Natural killer cell treated with Interleukin-12 subunit alpha and Interleukin-12 subunit beta and Interleukin-15 and Interleukin-18, amount 100 ng/mL, for 72 hours (primary cell): ENCODE measurements around the gene AKR1D1. TPM values are rescaled to one million over a fixed set of nuclear protein-coding genes. Genes with fewer than 3 reads are reported as not detected.
"Not testable (repeated sequence)": the region's sequence is repeated elsewhere in the genome, so short reads cannot be mapped to it uniquely, and the experiment has no call there.

Experiments used
- ATAC-seq, 2 donors: fragments of 150-1000 bp; cut with Tn5 transposase in 1 of 2; sonication (Bioruptor Pico), chemical (Tn5 transposase) in 1 of 2; 2 replicates each; pipeline ENCODE4 v1.10.0; 2021
- DNase-seq: peaks from one replicate; pipeline ENCODE4 v3.0.0; 2022; ENCODE audit warnings: low spot score
- H3K27ac Mint-ChIP-seq, 2 donors: 1 replicate in 1 of 2; 2 replicates in 1 of 2; pipeline ENCODE4 v1.8.0; 2022; ENCODE audit warnings: mixed read lengths in 2 of 2, mild to moderate bottlenecking in 1 of 2, moderate library complexity in 1 of 2
- H3K27me3 Mint-ChIP-seq, 2 donors: 1 replicate in 1 of 2; 2 replicates in 1 of 2; pipeline ENCODE4 v1.8.0; 2022; ENCODE audit warnings: mixed read lengths in 2 of 2
- H3K36me3 Mint-ChIP-seq: one replicate; pipeline ENCODE4 v1.8.0; 2022; ENCODE audit warnings: mixed read lengths
- H3K4me1 Mint-ChIP-seq, 2 donors: 1 replicate in 1 of 2; 2 replicates in 1 of 2; pipeline ENCODE4 v1.8.0; 2022; ENCODE audit warnings: low read depth in 2 of 2, mixed read lengths in 2 of 2, mild to moderate bottlenecking in 1 of 2
- H3K4me3 Mint-ChIP-seq: one replicate; pipeline ENCODE4 v1.8.0; 2022; ENCODE audit warnings: mixed read lengths
- H3K9me3 Mint-ChIP-seq: 2 replicates; pipeline ENCODE4 v1.8.0; 2022; ENCODE audit warnings: mixed read lengths
- total RNA-seq, 2 donors: library from RNA; stranded (reverse); gene quantifications; one replicate each; pipeline ENCODE4 v1.2.3, GENCODE V29; 2022

The AKR1D1 gene
- total RNA-seq, 2 donors from 2014 or later = not detected

- Mint-ChIP-seq H3K4me1 (no peaks in the 10 kb centered on the region), H3K9me3 (no peaks in the 10 kb centered on the region), H3K4me3 (no peak overlapping the region), H3K36me3 (no peaks in the 10 kb centered on the region), H3K27ac (no peak overlapping the region), H3K27me3 (peaks cover 2 to 8% of the 10 kb centered on the region in 2 donors)
- DNase-seq (no peak), ATAC-seq (no peak)
Measured at GRCh38 chr7:138116892-138117291, 40.6 kb downstream of the AKR1D1 start.

GRCh38 chr7:138120140-138120827, 44.0 kb downstream of the AKR1D1 start:
- Mint-ChIP-seq H3K36me3 (no peaks in the 10 kb centered on the region), H3K27ac (no peak overlapping the region), H3K4me3 (no peak overlapping the region), H3K9me3 (no peaks in the 10 kb centered on the region), H3K27me3 (peaks cover 2 to 13% of the 10 kb centered on the region in 2 donors), H3K4me1 (no peaks in the 10 kb centered on the region)
- ATAC-seq (no peak), DNase-seq (no peak)

GRCh38 chr7:138122162-138122561, 45.9 kb downstream of the AKR1D1 start:
- peak in 1 of 2 donors; percentile 7 for ATAC-seq
- no peaks in the 10 kb centered on the region for H3K36me3 Mint-ChIP-seq

GRCh38 chr7:138125119-138125518, 48.9 kb downstream of the AKR1D1 start:
- no peaks in the 10 kb centered on the region for H3K4me1 Mint-ChIP-seq
- no peaks in the 10 kb centered on the region for H3K9me3 Mint-ChIP-seq
- DNase-seq = no peak
- H3K27ac Mint-ChIP-seq = no peak overlapping the region
- no peak for ATAC-seq
- H3K27me3 Mint-ChIP-seq = peaks cover 0 to 5% of the 10 kb centered on the region in 2 donors
- no peak overlapping the region for H3K4me3 Mint-ChIP-seq
- H3K36me3 Mint-ChIP-seq = no peaks in the 10 kb centered on the region

More at GRCh38 chr7:138122162-138122561, 45.9 kb downstream of the AKR1D1 start:
- Mint-ChIP-seq H3K27me3 (peaks cover 2 to 5% of the 10 kb centered on the region in 2 donors), H3K27ac (no peak overlapping the region), H3K9me3 (no peaks in the 10 kb centered on the region), H3K4me3 (no peak overlapping the region), H3K4me1 (no peaks in the 10 kb centered on the region)
- DNase-seq = no peak

GRCh38 chr7:138125598-138126111, 49.4 kb downstream of the AKR1D1 start:
- no peak for DNase-seq
- Mint-ChIP-seq H3K27me3 (peaks cover 0 to 5% of the 10 kb centered on the region in 2 donors), H3K4me3 (no peak overlapping the region), H3K9me3 (no peaks in the 10 kb centered on the region), H3K27ac (no peak overlapping the region), H3K4me1 (no peaks in the 10 kb centered on the region), H3K36me3 (no peaks in the 10 kb centered on the region)
- ATAC-seq = no peak

GRCh38 chr7:138126928-138127327, 50.7 kb downstream of the AKR1D1 start:
- H3K4me3 Mint-ChIP-seq = no peak overlapping the region
- no peak overlapping the region for H3K27ac Mint-ChIP-seq
- H3K27me3 Mint-ChIP-seq = peaks cover 0 to 5% of the 10 kb centered on the region in 2 donors
- ATAC-seq (no peak), DNase-seq (no peak)
- no peaks in the 10 kb centered on the region for H3K4me1 Mint-ChIP-seq
- H3K36me3 Mint-ChIP-seq = no peaks in the 10 kb centered on the region
- no peaks in the 10 kb centered on the region for H3K9me3 Mint-ChIP-seq

GRCh38 chr7:138127996-138128395, 51.7 kb downstream of the AKR1D1 start:
- Mint-ChIP-seq H3K4me3 (no peak overlapping the region), H3K36me3 (no peaks in the 10 kb centered on the region), H3K9me3 (no peaks in the 10 kb centered on the region), H3K4me1 (no peaks in the 10 kb centered on the region), H3K27me3 (peaks cover 0 to 10% of the 10 kb centered on the region in 2 donors), H3K27ac (no peak overlapping the region)
- ATAC-seq = no peak
- DNase-seq = no peak

- H3K27me3 Mint-ChIP-seq = peaks cover 0 to 13% of the 10 kb centered on the region in 2 donors
- H3K4me1 Mint-ChIP-seq = no peaks in the 10 kb centered on the region
- H3K4me3 Mint-ChIP-seq = no peak overlapping the region
- ATAC-seq = no peak
- no peak overlapping the region for H3K27ac Mint-ChIP-seq
- H3K36me3 Mint-ChIP-seq = no peaks in the 10 kb centered on the region
- H3K9me3 Mint-ChIP-seq = no peaks in the 10 kb centered on the region
- DNase-seq = no peak
Measured at GRCh38 chr7:138129551-138130165, 53.4 kb downstream of the AKR1D1 start.

- H3K36me3 Mint-ChIP-seq = no peaks in the 10 kb centered on the region
- peaks cover 6 to 25% of the 10 kb centered on the region in 2 donors for H3K27me3 Mint-ChIP-seq
- H3K27ac Mint-ChIP-seq = no peak overlapping the region
- H3K4me3 Mint-ChIP-seq = no peak overlapping the region
- no peaks in the 10 kb centered on the region for H3K9me3 Mint-ChIP-seq
- H3K4me1 Mint-ChIP-seq = no peaks in the 10 kb centered on the region
- no peak for DNase-seq
- no peak for ATAC-seq
Measured at GRCh38 chr7:138137423-138138171, 61.3 kb downstream of the AKR1D1 start.

GRCh38 chr7:138138244-138138643, 62.0 kb downstream of the AKR1D1 start:
- H3K4me3 Mint-ChIP-seq = no peak overlapping the region
- H3K9me3 Mint-ChIP-seq = no peaks in the 10 kb centered on the region
- no peak overlapping the region for H3K27ac Mint-ChIP-seq
- DNase-seq = no peak
- peaks cover 6 to 19% of the 10 kb centered on the region in 2 donors for H3K27me3 Mint-ChIP-seq
- H3K4me1 Mint-ChIP-seq = no peaks in the 10 kb centered on the region
- no peaks in the 10 kb centered on the region for H3K36me3 Mint-ChIP-seq
- no peak for ATAC-seq

- Mint-ChIP-seq H3K27ac (no peak overlapping the region), H3K9me3 (no peaks in the 10 kb centered on the region), H3K36me3 (no peaks in the 10 kb centered on the region), H3K4me1 (peaks cover 0 to 4% of the 10 kb centered on the region in 2 donors), H3K27me3 (peaks cover 6 to 13% of the 10 kb centered on the region in 2 donors), H3K4me3 (no peak overlapping the region)
- ATAC-seq (no peak), DNase-seq (no peak)
Measured at GRCh38 chr7:138142583-138143201, 66.4 kb downstream of the AKR1D1 start.

- no peak for ATAC-seq
- Mint-ChIP-seq H3K4me3 (no peak overlapping the region), H3K36me3 (no peaks in the 10 kb centered on the region), H3K27me3 (peaks cover 4 to 7% of the 10 kb centered on the region in 2 donors), H3K9me3 (no peaks in the 10 kb centered on the region), H3K27ac (no peak overlapping the region), H3K4me1 (peaks cover 0 to 4% of the 10 kb centered on the region in 2 donors)
- DNase-seq = no peak
Measured at GRCh38 chr7:138144958-138145357, 68.7 kb downstream of the AKR1D1 start.

- not testable (repeated sequence) for DNase-seq, H3K9me3 Mint-ChIP-seq, ATAC-seq, H3K4me3 Mint-ChIP-seq, H3K27ac Mint-ChIP-seq, H3K27me3 Mint-ChIP-seq, H3K4me1 Mint-ChIP-seq, H3K36me3 Mint-ChIP-seq
Measured at GRCh38 chr7:138146221-138146620, 70.0 kb downstream of the AKR1D1 start.
